ENCODE measurements around the gene TMED1.
"Not testable (repeated sequence)": the region's sequence is repeated elsewhere in the genome, so short reads cannot be mapped to it uniquely, and the experiment has no call there.

GRCh38 chr19:10837649-10838048 is 1.6 kb upstream of the TMED1 start:
- not testable (repeated sequence) for TF ChIP-seq ATF3 (IDR thresholded peaks at IDR 0.05); ZFX (IDR thresholded peaks at IDR 0.05); POLR2A (IDR thresholded peaks at IDR 0.05; ENCODE audit: borderline replicate concordance, extremely low read depth, insufficient read depth, insufficient read length)
- TF ChIP-seq, protein P1, sequence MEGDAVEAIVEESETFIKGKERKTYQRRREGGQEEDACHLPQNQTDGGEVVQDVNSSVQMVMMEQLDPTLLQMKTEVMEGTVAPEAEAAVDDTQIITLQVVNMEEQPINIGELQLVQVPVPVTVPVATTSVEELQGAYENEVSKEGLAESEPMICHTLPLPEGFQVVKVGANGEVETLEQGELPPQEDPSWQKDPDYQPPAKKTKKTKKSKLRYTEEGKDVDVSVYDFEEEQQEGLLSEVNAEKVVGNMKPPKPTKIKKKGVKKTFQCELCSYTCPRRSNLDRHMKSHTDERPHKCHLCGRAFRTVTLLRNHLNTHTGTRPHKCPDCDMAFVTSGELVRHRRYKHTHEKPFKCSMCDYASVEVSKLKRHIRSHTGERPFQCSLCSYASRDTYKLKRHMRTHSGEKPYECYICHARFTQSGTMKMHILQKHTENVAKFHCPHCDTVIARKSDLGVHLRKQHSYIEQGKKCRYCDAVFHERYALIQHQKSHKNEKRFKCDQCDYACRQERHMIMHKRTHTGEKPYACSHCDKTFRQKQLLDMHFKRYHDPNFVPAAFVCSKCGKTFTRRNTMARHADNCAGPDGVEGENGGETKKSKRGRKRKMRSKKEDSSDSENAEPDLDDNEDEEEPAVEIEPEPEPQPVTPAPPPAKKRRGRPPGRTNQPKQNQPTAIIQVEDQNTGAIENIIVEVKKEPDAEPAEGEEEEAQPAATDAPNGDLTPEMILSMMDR (IDR thresholded peaks at IDR 0.05 in 2 of 3, conservative IDR thresholded peaks at IDR 0.05 in 1 of 3; ENCODE audit: borderline replicate concordance in 1 of 3, insufficient read depth in 1 of 3, low read depth in 2 of 3, low read length in 2 of 3) = not testable (repeated sequence)
